Measurements from ENCODE around the gene TMEM43.

- TF ChIP-seq POLR2AphosphoS5 (IDR thresholded peaks at IDR 0.05; ENCODE audit: low read depth, low read length) (no peak), POLR2A (IDR thresholded peaks at IDR 0.05; ENCODE audit: low read depth, low read length) (no peak)
These were observed 63.3 kb downstream of the TMEM43 start for GRCh38 chr3:14188041-14188754.

All from GM12892 (cell line).